Cardiac fibroblast (primary cell): ENCODE data around the gene GDNF.

Experiments
- DNase-seq, 2 donors: peaks; one replicate each; pipeline versions ENCODE4 v3.0.0 to v3.0.0-alpha.2; 2010; ENCODE audit warnings: low read depth in 2 of 2
- H3K4me3 ChIP-seq, 2 donors: replicated peaks in 1 of 2; 1 replicate in 1 of 2; 2 replicates in 1 of 2; pipeline ENCODE4 v1.5.1; 2011; ENCODE audit warnings: low read depth in 2 of 2, low read length in 2 of 2, mild to moderate bottlenecking in 2 of 2, moderate library complexity in 1 of 2
- TF ChIP-seq, protein P1 (sequence below): IDR thresholded peaks from one replicate; pipeline ENCODE4 v1.5.1; 2011; ENCODE audit warnings: low read depth, mild to moderate bottlenecking, low read length, inconsistent platforms

Gene GDNF

DNA sequence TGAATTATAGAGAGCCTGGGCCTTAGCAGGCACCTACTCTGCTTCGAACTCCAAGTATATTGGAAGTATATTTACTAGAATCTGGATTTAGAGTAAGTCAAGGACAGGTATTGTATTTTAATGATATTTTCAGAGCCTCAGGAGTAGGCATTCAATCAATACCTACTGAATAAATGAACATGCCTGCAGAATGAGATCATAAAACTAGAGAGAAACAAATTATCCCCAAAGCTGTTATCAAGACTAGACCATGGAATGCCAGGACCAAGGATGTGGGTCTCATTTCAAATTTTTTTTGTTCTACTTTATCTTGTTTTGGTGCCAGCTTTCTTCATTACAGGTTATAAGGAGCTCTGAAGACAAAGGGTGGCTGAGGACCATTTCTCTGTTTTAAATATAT is 66.0 kb downstream of the GDNF start:
- H3K4me3 ChIP-seq = no peak overlapping the region
- TF ChIP-seq, protein P1, sequence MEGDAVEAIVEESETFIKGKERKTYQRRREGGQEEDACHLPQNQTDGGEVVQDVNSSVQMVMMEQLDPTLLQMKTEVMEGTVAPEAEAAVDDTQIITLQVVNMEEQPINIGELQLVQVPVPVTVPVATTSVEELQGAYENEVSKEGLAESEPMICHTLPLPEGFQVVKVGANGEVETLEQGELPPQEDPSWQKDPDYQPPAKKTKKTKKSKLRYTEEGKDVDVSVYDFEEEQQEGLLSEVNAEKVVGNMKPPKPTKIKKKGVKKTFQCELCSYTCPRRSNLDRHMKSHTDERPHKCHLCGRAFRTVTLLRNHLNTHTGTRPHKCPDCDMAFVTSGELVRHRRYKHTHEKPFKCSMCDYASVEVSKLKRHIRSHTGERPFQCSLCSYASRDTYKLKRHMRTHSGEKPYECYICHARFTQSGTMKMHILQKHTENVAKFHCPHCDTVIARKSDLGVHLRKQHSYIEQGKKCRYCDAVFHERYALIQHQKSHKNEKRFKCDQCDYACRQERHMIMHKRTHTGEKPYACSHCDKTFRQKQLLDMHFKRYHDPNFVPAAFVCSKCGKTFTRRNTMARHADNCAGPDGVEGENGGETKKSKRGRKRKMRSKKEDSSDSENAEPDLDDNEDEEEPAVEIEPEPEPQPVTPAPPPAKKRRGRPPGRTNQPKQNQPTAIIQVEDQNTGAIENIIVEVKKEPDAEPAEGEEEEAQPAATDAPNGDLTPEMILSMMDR = no peak
- DNase-seq = no peak

DNA sequence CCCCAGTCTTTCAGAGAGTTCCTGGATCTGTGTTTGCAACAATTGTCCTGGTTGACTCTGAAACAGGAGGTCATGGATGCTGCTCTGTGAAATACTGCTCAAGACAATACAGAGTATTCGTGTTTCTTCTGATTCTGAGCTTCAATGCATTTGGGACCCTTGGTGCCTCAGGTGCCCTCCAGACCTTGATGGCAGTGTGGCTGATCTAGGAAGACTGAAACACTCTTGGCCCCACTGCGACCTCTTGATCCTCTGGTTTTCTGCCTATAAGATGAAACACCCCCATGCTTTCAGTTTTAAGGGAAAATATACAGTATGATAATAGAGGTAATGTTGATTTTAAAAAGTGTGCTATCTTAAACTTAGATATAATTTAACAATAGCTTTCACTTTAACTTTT is 67.6 kb downstream of the GDNF start:
- no peak overlapping the region for H3K4me3 ChIP-seq
- no peak for DNase-seq
- TF ChIP-seq, protein P1 = no peak

DNA sequence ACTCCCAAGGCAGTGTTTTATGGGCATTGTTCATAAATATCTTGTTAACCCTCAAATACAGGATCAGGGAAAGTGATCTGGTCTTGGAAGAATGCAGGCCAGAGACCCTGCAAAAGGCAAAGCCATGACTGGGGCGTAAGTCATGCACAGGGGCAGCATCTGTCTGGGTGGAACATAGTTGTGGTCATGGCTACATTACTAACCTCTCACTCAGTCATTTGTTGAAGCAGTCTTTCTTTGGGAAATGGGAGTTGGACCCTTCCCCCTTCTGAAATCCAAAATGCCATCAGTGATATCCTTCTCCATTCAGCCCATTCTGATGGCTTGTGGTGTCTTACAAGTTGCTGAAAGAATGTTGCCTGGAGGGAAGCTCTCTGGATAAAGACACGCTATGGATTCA is 68.1 kb downstream of the GDNF start:
- TF ChIP-seq, protein P1 = no peak
- H3K4me3 ChIP-seq = no peak overlapping the region
- peak; percentile 74 to 99 for DNase-seq

DNA sequence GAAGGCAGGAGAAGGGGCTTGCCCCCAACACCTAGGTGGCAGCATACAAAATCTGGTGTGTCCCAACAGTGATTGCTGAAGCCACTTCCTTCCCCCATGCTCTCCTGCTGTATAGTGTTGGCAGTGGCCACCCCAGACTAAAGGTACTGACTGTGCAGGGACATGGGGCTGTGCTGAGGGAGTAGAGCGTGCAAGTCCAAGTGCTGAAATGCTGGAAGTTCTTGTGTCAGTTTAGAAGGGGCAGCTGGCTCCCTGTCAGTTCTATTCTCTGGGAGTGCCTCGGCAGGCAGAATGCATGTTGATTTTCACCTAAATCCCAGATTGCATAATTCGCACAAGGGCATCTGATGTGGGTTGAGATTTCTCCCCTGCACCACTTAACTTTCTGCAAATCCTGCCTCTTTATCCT is 68.6 kb downstream of the GDNF start:
- DNase-seq = no peak
- TF ChIP-seq, protein P1 = no peak
- no peak overlapping the region for H3K4me3 ChIP-seq

DNA sequence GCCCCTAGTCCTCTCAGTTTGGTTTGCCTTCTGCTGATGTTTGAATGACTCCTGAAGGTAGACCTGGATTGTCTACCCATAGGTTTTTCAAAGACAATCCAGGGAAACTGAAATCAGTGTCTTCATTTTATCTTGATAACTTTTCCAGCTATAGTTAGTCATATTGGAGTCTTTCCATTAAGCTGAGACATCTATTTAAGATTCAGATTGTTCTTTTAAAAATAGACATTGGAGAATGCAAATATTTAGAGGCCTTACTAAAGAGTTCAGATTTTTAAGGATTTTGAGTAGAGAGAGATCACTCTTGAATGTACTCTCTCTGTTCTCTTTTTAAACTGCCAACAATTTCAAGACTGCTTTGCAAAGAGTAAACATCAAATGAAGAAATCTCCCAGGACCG is 69.1 kb downstream of the GDNF start:
- DNase-seq = no peak
- H3K4me3 ChIP-seq = no peak overlapping the region
- TF ChIP-seq, protein P1 = no peak

DNA sequence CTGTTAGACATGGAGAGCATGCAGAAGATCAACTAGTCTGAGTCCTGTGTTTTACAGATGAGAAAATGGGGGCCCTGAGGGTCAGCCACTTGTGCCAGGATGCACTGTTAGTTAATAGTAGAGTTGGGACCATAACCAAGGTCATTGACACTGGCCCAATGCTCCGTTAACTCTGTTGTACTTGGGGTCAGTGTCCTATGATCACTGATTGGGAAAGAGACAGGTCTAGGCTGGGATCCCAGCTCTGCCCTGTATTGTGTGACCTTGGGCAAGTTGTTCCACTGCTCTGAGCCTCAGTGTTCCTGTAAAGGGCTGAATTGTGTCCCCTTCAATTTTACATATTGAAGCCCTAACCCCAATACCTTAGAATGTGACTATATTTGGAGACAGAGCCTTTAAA is 70.0 kb downstream of the GDNF start:
- TF ChIP-seq, protein P1 = no peak
- no peak overlapping the region for H3K4me3 ChIP-seq
- no peak for DNase-seq

DNA sequence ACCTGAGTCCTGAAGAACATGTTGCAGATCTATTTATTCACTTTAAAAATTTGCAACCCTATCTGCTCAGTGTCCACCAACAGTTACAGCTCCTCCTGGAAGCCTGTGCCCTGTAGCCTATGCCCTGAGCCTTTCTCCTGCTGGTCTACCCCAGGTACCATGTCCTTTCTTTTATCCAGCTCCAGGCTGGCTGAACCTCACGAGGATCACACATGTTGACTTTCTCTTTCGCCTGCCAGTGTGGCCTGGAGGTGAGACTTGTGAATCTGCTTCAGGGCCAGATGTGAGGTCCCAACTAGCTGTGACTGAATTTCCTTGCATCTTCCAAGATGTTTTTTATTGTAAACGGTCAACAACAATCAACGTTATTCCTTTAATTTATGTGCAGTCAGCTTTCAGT is 70.7 kb downstream of the GDNF start:
- TF ChIP-seq, protein P1 = no peak
- H3K4me3 ChIP-seq = no peak overlapping the region
- DNase-seq = no peak
